H9 (cell line): ENCODE measurements around the gene HORMAD2. TPM values are rescaled to one million over a fixed set of nuclear protein-coding genes. Genes with fewer than 3 reads are reported as not detected.

Experiments
- DNase-seq: peaks from one replicate; pipeline ENCODE4 v3.0.0-alpha.2; 2017
- H2AFZ ChIP-seq: one replicate; pipeline ENCODE4 v1.6.1; 2013; ENCODE audit warnings: mild to moderate bottlenecking, low read length, control low read depth, moderate library complexity
- H2AK5ac ChIP-seq: 2 replicates; pipeline ENCODE4 v1.6.1; 2013; ENCODE audit warnings: low read length, control low read depth, mixed read lengths; ENCODE audit not compliant: insufficient read length
- H2BK120ac ChIP-seq: one replicate; pipeline ENCODE4 v1.6.1; 2013; ENCODE audit warnings: low read depth, mild to moderate bottlenecking, low read length, control low read depth, inconsistent platforms; ENCODE audit not compliant: poor library complexity, severe bottlenecking
- H2BK12ac ChIP-seq: 2 replicates; pipeline ENCODE4 v1.6.1; 2013; ENCODE audit warnings: low read length, control low read depth, mixed read lengths, low read depth; ENCODE audit not compliant: insufficient read length
- H2BK15ac ChIP-seq: 2 replicates; pipeline ENCODE4 v1.6.1; 2013; ENCODE audit warnings: low read depth, low read length, control low read depth
- H2BK20ac ChIP-seq: one replicate; pipeline ENCODE4 v1.6.1; 2013; ENCODE audit warnings: low read depth, mild to moderate bottlenecking, low read length, control low read depth, inconsistent platforms; ENCODE audit not compliant: poor library complexity, severe bottlenecking
- H2BK5ac ChIP-seq: 2 replicates; pipeline ENCODE4 v1.6.1; 2013; ENCODE audit warnings: low read length, control low read depth, mixed read lengths; ENCODE audit not compliant: insufficient read length
- H3K14ac ChIP-seq: 2 replicates; pipeline ENCODE4 v1.6.1; 2013; ENCODE audit warnings: low read length, control low read depth; ENCODE audit not compliant: insufficient read depth
- H3K18ac ChIP-seq: 2 replicates; pipeline ENCODE4 v1.6.1; 2013; ENCODE audit warnings: low read depth, mild to moderate bottlenecking, mixed read lengths, low read length, control low read depth; ENCODE audit not compliant: insufficient read length
- H3K23ac ChIP-seq: 2 replicates; pipeline ENCODE4 v1.6.1; 2013; ENCODE audit warnings: low read length, control low read depth, mixed read lengths, low read depth; ENCODE audit not compliant: insufficient read length
- H3K23me2 ChIP-seq: 2 replicates; pipeline ENCODE4 v1.6.1; 2013; ENCODE audit warnings: low read depth, mild to moderate bottlenecking, mixed read lengths, low read length, control low read depth; ENCODE audit not compliant: insufficient read length, poor library complexity, severe bottlenecking
- H3K27ac ChIP-seq: 2 replicates; pipeline ENCODE4 v1.5.1; 2013; ENCODE audit warnings: low read length, control low read depth, mixed read lengths, low read depth; ENCODE audit not compliant: insufficient read length
- H3K27me3 ChIP-seq: 2 replicates; pipeline ENCODE4 v1.6.1; 2013; ENCODE audit warnings: low read length, control low read depth, inconsistent platforms; ENCODE audit not compliant: insufficient read depth
- H3K4ac ChIP-seq: 2 replicates; pipeline ENCODE4 v1.6.1; 2013; ENCODE audit warnings: low read depth, mild to moderate bottlenecking, control low read depth, inconsistent platforms, low read length, moderate library complexity
- H3K4me1 ChIP-seq: 2 replicates; pipeline ENCODE4 v1.6.1; 2013; ENCODE audit warnings: low read length, control low read depth, inconsistent platforms; ENCODE audit not compliant: insufficient read depth
- H3K4me2 ChIP-seq: 2 replicates; pipeline ENCODE4 v1.6.1; 2013; ENCODE audit warnings: low read length, control low read depth, mixed read lengths; ENCODE audit not compliant: insufficient read length, insufficient read depth
- H3K56ac ChIP-seq: 2 replicates; pipeline ENCODE4 v1.6.1; 2013; ENCODE audit warnings: low read depth, mild to moderate bottlenecking, mixed read lengths, low read length, control low read depth; ENCODE audit not compliant: insufficient read length
- H3K79me1 ChIP-seq: 2 replicates; pipeline ENCODE4 v1.6.1; 2013; ENCODE audit warnings: low read depth, mild to moderate bottlenecking, moderate library complexity, low read length, control low read depth, inconsistent platforms; ENCODE audit not compliant: insufficient read depth, poor library complexity, severe bottlenecking
- H3K79me2 ChIP-seq: 2 replicates; pipeline ENCODE4 v1.6.1; 2013; ENCODE audit warnings: low read length, control low read depth, inconsistent platforms; ENCODE audit not compliant: insufficient read depth
- H3K9ac ChIP-seq: 2 replicates; pipeline ENCODE4 v1.6.1; 2013; ENCODE audit warnings: low read length, control low read depth, mixed read lengths; ENCODE audit not compliant: insufficient read length; ENCODE audit errors: extremely low read depth
- H3K9me3 ChIP-seq: one replicate; pipeline ENCODE4 v1.6.1; 2013; ENCODE audit warnings: low read depth, low read length, inconsistent platforms; ENCODE audit not compliant: control insufficient read depth
- H3T11ph ChIP-seq: one replicate; pipeline ENCODE4 v1.6.1; 2013; ENCODE audit warnings: mild to moderate bottlenecking, low read length, control low read depth, inconsistent platforms
- H4K20me1 ChIP-seq: one replicate; pipeline ENCODE4 v1.6.1; 2013; ENCODE audit not compliant: control insufficient read depth, insufficient read length, insufficient read depth
- H4K5ac ChIP-seq: 2 replicates; pipeline ENCODE4 v1.6.1; 2013; ENCODE audit warnings: low read depth, mild to moderate bottlenecking, mixed read lengths, low read length, control low read depth; ENCODE audit not compliant: insufficient read length
- H4K8ac ChIP-seq: replicated peaks from 2 replicates; pipeline ENCODE4 v1.6.1; 2013; ENCODE audit warnings: low read length, control low read depth, mixed read lengths, low read depth; ENCODE audit not compliant: insufficient read length
- H4K91ac ChIP-seq: 2 replicates; pipeline ENCODE4 v1.6.1; 2013; ENCODE audit warnings: low read depth, mild to moderate bottlenecking, moderate library complexity, mixed read lengths, low read length, control low read depth; ENCODE audit not compliant: insufficient read length
- H3K27ac Mint-ChIP-seq, 3 experiments: 2 replicates in 2 of 3; 3 replicates in 1 of 3; pipeline ENCODE4 v1.8.0; 2020 to 2021; ENCODE audit warnings: mixed read lengths in 3 of 3, mild to moderate bottlenecking in 1 of 3, moderate library complexity in 1 of 3
- H3K27me3 Mint-ChIP-seq: 2 replicates; pipeline ENCODE4 v1.8.0; 2021; ENCODE audit warnings: low read depth, mild to moderate bottlenecking, moderate library complexity, mixed read lengths
- H3K36me3 Mint-ChIP-seq, 3 experiments: 2 replicates in 2 of 3; 3 replicates in 1 of 3; pipeline ENCODE4 v1.8.0; 2020 to 2021; ENCODE audit warnings: low read depth in 3 of 3, mixed read lengths in 3 of 3; ENCODE audit not compliant: insufficient read depth in 1 of 3
- H3K4me1 Mint-ChIP-seq, 2 experiments: 2 replicates each; pipeline ENCODE4 v1.8.0; 2020; ENCODE audit warnings: mixed read lengths in 2 of 2
- H3K4me3 Mint-ChIP-seq, 2 experiments: 2 replicates in 1 of 2; 3 replicates in 1 of 2; pipeline ENCODE4 v1.8.0; 2020 to 2021; ENCODE audit warnings: mild to moderate bottlenecking in 2 of 2, mixed read lengths in 2 of 2, moderate library complexity in 1 of 2
- H3K9me3 Mint-ChIP-seq, 2 experiments: 2 replicates in 1 of 2; 3 replicates in 1 of 2; pipeline ENCODE4 v1.8.0; 2020; ENCODE audit warnings: mild to moderate bottlenecking in 2 of 2, mixed read lengths in 2 of 2, moderate library complexity in 1 of 2
- WGBS: extraction: QIAGEN DNeasy Blood & Tissue Kit; methylation state at CpG from one replicate; pipeline ENCODE4 v1.1.7; 2013; ENCODE audit warnings: missing lambda C conversion rate, low lambda C conversion rate, mixed read lengths; ENCODE audit not compliant: insufficient read length; ENCODE audit errors: extremely low coverage; 5-methylcytosine and 5-hydroxymethylcytosine counted together
- total RNA-seq: library from RNA; stranded (reverse); gene quantifications from 2 replicates; pipeline ENCODE4 v1.2.1, GENCODE V29; 2021
- TF ChIP-seq, protein P1 (sequence below): fragments of 200-600 bp; sonication (generic); conservative IDR thresholded peaks from 3 replicates; pipeline ENCODE4 v1.8.0; 2021; ENCODE audit warnings: antibody characterized with exemption, mild to moderate bottlenecking

HORMAD2 gene
- total RNA-seq, 1 experiment from 2014 or later = not detected

DNA sequence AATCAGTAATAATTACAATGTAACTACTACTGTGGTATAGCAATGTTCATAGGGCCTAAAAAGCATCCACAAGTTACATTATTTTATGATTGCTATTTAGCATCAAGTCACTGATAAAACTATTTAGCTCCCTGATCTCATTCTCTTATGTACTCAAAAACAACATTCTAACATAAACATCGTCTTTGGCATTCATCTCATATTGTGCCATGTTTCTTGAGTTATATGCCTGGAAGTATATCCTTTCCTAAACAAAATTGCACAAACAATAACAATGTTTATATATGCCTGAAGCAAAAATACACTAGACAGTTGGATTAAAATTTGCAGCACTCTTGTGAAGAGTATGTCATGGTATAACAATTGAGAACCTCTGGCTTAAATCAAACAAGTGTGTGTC lies 34.1 kb downstream of the HORMAD2 start:
- Histone ChIP-seq H3K27ac (no peak overlapping the region), H3K18ac (no peak overlapping the region), H3K23me2 (no peaks in the 10 kb centered on the region), H2BK20ac (no peak overlapping the region), H4K91ac (no peak overlapping the region), H4K20me1 (no peaks in the 10 kb centered on the region), H2BK15ac (no peak overlapping the region), H3K4me2 (no peak overlapping the region), H4K5ac (no peak overlapping the region), H3K79me1 (no peaks in the 10 kb centered on the region), H2AFZ (no peak overlapping the region), H3K4ac (no peak overlapping the region), H3K9me3 (no peaks in the 10 kb centered on the region), H3K14ac (no peak overlapping the region), H2BK120ac (no peak overlapping the region), H3K9ac (no peak overlapping the region), H3K23ac (no peak overlapping the region), H3K56ac (no peak overlapping the region), H3K79me2 (no peaks in the 10 kb centered on the region), H2BK12ac (no peak overlapping the region), H4K8ac (no peak overlapping the region), H2BK5ac (no peak overlapping the region), H3K4me1 (no peaks in the 10 kb centered on the region), H3K27me3 (no peaks in the 10 kb centered on the region), H2AK5ac (no peak overlapping the region), H3T11ph (no peak overlapping the region)
- no peak for DNase-seq
- WGBS = no CpG with 5 or more reads among the region's 1 CpG
- no peak overlapping the region for H3K27ac Mint-ChIP-seq
- TF ChIP-seq, protein P1, sequence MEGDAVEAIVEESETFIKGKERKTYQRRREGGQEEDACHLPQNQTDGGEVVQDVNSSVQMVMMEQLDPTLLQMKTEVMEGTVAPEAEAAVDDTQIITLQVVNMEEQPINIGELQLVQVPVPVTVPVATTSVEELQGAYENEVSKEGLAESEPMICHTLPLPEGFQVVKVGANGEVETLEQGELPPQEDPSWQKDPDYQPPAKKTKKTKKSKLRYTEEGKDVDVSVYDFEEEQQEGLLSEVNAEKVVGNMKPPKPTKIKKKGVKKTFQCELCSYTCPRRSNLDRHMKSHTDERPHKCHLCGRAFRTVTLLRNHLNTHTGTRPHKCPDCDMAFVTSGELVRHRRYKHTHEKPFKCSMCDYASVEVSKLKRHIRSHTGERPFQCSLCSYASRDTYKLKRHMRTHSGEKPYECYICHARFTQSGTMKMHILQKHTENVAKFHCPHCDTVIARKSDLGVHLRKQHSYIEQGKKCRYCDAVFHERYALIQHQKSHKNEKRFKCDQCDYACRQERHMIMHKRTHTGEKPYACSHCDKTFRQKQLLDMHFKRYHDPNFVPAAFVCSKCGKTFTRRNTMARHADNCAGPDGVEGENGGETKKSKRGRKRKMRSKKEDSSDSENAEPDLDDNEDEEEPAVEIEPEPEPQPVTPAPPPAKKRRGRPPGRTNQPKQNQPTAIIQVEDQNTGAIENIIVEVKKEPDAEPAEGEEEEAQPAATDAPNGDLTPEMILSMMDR = no peak
- no peaks in the 10 kb centered on the region; the same call in 1 of the 2 replicates for H3K27me3 Mint-ChIP-seq
- no peaks in the 10 kb centered on the region for H3K9me3 Mint-ChIP-seq
- H3K4me1 Mint-ChIP-seq = peaks cover 0 to 4% of the 10 kb centered on the region in 2 experiments; a peak in 2 of 4 replicates
- no peaks in the 10 kb centered on the region for H3K36me3 Mint-ChIP-seq
- H3K4me3 Mint-ChIP-seq = no peak overlapping the region
